ENCODE data around the gene HECW1. TPM values are rescaled to one million over a fixed set of nuclear protein-coding genes. Genes with fewer than 3 reads are reported as not detected.

HECW1 gene
- total and polyA plus RNA-seq, 12 donors, result 0.07 to 0.23 TPM; not detected in 10

DNA sequence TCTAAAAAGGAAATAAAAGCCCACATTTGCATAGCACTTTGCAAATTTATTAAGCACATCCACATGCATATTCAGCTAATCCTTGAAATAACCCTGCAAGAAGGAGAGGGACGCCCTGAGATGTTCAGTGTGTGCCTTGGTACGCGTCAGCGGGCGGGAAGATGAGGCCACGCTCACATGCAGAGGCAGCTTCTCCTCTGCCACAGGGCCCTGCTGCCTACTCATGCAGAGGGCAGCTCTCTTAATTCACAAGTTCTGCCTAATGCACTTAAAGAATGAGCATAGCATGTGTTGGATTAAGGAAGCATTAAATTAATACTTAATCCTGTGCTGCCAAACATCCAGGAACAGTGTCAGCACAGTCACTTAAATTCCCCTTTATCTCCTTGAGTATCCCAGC is 132.3 kb downstream of the HECW1 start:
- Histone ChIP-seq H3K27me3 (peaks cover 0 to 15% (median 6%) of the 10 kb centered on the region in 7 donors), H3K9me3 (no peaks in the 10 kb centered on the region), H3K4me1 (no peaks in the 10 kb centered on the region), H3K27ac (no peak overlapping the region), H3K36me3 (no peaks in the 10 kb centered on the region), H3K4me3 (no peak overlapping the region)
- WGBS, 2 donors, result 96 to 98% methylated on average over 6 of the region's 6 CpGs
- TF ChIP-seq, protein P1, sequence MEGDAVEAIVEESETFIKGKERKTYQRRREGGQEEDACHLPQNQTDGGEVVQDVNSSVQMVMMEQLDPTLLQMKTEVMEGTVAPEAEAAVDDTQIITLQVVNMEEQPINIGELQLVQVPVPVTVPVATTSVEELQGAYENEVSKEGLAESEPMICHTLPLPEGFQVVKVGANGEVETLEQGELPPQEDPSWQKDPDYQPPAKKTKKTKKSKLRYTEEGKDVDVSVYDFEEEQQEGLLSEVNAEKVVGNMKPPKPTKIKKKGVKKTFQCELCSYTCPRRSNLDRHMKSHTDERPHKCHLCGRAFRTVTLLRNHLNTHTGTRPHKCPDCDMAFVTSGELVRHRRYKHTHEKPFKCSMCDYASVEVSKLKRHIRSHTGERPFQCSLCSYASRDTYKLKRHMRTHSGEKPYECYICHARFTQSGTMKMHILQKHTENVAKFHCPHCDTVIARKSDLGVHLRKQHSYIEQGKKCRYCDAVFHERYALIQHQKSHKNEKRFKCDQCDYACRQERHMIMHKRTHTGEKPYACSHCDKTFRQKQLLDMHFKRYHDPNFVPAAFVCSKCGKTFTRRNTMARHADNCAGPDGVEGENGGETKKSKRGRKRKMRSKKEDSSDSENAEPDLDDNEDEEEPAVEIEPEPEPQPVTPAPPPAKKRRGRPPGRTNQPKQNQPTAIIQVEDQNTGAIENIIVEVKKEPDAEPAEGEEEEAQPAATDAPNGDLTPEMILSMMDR (IDR thresholded peaks at IDR 0.05), result no peak
- ATAC-seq (no peak), DNase-seq (no peak)
- intact Hi-C loops (cut with DNase I), result loop anchor here in 1 of 10 donors (10.0 kb wide), 1 partner anchor 60 kb away; no protein-coding TSS in a partner anchor

DNA sequence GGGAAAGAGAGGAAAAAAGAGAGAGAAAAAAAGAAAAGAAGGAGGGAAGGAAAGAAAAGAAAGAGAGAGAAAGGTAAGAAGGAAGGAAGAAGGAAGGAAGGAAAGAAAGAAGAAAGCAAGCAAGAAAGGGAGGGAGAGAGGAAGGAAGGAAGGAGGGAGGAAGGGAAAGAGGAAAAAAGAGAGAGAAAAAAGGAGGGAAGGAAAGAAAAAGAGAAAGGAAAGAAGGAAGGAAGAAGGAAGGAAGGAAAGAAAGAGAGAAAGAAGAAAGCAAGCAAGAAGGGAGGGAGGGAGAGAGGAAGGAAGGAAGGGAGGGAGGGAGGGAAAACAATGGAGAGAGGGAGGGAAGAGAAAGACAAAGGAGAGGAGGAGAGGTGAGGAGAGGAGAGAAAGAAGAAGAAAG is 135.3 kb downstream of the HECW1 start:
- Histone ChIP-seq H3K27ac (no peak overlapping the region), H3K27me3 (peaks cover 0 to 24% (median 5%) of the 10 kb centered on the region in 7 donors), H3K4me3 (no peak overlapping the region), H3K4me1 (no peaks in the 10 kb centered on the region), H3K9me3 (no peaks in the 10 kb centered on the region), H3K36me3 (no peaks in the 10 kb centered on the region)
- TF ChIP-seq, protein P1 (IDR thresholded peaks at IDR 0.05), result no peak
- ATAC-seq (no peak), DNase-seq (no peak)
- intact Hi-C loops (cut with DNase I), result loop anchor here in 1 of 10 donors (10.0 kb wide), 1 partner anchor 63 kb away; no protein-coding TSS in a partner anchor

DNA sequence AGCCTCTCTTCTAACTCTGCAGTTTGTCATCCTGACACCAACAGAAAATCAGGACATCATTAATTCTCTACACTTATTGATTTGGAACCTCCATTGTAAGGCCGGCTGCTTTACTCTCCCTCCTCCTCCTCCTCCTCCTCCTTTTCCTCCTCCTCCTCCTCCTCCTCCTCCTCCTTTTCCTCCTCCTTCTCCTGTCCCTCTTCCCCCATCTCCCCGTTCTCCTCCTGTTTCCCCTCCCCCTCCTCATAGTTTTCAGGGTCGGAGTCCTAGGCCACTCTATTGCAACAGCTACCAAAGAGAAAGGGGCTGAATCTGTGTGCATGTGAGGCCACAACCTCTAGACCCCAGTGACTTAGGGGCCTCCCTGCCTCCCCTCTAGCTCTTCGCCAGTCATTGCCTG is 136.1 kb downstream of the HECW1 start:
- Histone ChIP-seq H3K4me1 (no peaks in the 10 kb centered on the region), H3K4me3 (no peak overlapping the region), H3K27me3 (peaks cover 0 to 24% (median 5%) of the 10 kb centered on the region in 7 donors), H3K9me3 (no peaks in the 10 kb centered on the region), H3K27ac (no peak overlapping the region), H3K36me3 (no peaks in the 10 kb centered on the region)
- WGBS, 2 donors, result 68 to 71% methylated on average over 3 to 4 of the region's 4 CpGs
- no peak for DNase-seq
- TF ChIP-seq, protein P1 (IDR thresholded peaks at IDR 0.05), result no peak
- no peak for ATAC-seq
- intact Hi-C loops (cut with DNase I), result loop anchor here in 1 of 10 donors (10.0 kb wide), 1 partner anchor 64 kb away; no protein-coding TSS in a partner anchor

DNA sequence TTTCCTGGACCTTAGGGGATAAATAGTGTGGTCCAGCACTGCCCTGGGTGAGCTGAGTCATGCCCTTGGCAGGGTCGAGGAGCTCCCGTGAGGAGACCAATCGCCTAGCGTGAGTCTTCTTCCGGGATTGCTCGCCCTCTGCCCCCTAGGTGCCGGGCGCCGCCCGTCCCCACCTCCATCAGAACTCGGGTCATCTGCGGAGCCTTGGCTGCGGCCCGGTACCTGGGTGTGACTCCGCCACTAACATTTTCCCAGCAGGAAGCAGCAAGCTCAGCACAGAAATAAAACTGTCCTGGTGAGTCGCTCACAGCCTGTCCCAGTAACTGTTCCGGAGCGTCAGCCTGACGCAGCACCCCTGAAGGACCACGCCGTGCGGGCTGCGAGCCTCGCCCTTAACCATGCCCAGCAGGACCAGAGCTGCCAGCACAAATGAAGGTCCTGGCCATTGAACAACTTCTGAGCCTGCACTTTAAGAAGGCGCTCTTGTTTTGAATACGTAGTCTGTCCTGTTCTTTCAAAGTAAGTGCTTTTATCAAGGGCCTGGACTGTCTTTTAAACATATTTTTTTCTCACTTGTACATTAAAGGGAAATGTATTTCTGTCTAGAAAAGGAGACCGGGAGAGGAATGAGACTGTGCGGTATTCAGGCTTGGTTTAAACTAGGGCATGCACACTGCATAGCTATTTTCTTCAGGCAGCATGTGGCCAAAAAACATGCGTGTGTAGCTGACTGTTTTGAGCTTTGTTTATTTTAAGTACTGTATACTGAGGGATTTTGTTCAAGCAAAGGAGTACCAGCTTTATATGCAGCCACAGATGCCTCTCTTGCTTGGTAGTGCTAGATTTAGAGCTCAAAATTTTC is 136.7 kb downstream of the HECW1 start:
- 74 to 87% methylated on average over 29 of the region's 29 CpGs for WGBS, 2 donors
- TF ChIP-seq, protein P1 (IDR thresholded peaks at IDR 0.05), result no peak
- intact Hi-C loops (cut with DNase I), result loop anchor here in 1 of 10 donors (10.0 kb wide), 1 partner anchor 64 kb away; no protein-coding TSS in a partner anchor
- Histone ChIP-seq H3K9me3 (no peaks in the 10 kb centered on the region), H3K27ac (no peak overlapping the region), H3K4me1 (no peaks in the 10 kb centered on the region), H3K27me3 (peaks cover 0 to 24% (median 5%) of the 10 kb centered on the region in 7 donors), H3K4me3 (no peak overlapping the region), H3K36me3 (no peaks in the 10 kb centered on the region)
- DNase-seq (no peak), ATAC-seq (no peak)
